Tracheal epithelial cell (primary cell): Measurements from ENCODE around the gene FKBP1A. TPM values are rescaled to one million over a fixed set of nuclear protein-coding genes. Genes with fewer than 3 reads are reported as not detected.

Experiments
- total RNA-seq: library from RNA; depleted of rRNA; stranded (reverse); fragments of >200 nt; gene quantifications from 2 replicates; pipeline ENCODE4 v1.2.1, GENCODE V29; 2014

The FKBP1A gene
- 76.3 and 115 TPM in 2 replicates for total RNA-seq

DNA sequence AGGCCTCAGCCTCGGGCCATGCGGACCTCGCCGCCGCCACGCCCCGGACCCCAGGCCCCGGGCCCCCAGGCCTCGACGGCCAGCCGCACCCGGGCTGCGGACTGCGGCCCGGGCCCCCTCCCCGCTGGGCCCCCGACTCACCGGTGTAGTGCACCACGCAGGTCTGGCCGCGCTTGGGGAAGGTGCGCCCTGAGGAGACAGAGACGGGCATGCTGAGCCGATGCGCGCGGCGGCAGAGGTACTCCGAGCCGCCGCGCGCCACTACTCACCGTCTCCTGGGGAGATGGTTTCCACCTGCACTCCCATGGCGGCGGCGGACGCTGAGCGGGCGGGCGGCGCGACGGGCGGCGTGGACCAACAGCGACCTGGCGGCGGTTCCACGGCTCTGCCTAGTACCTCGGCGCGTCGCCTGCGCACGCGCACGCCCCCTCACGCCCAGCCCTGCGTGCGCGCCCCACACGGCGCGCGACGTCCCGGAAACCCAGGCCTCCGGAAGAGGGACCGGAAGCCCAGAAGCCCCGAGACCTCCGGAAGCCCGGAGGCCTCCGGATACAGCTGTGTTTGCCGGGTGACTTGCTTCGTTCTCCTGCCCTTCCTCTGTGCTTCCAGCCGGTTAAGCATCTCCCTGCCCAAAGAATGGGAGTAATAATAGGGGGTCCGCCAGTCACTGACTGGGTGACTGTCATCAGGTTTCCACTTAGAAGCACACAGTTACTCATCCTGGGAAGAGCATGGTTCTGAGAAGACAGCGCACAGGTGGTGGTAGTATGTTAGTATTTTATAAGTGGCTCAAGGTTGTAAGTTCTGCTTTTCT is at the start of gene FKBP1A:
FKBP1A (minus strand) TSS at position 362 of the 814 bp plus-strand sequence; CDS start at position 306, 56 bp downstream.

DNA sequence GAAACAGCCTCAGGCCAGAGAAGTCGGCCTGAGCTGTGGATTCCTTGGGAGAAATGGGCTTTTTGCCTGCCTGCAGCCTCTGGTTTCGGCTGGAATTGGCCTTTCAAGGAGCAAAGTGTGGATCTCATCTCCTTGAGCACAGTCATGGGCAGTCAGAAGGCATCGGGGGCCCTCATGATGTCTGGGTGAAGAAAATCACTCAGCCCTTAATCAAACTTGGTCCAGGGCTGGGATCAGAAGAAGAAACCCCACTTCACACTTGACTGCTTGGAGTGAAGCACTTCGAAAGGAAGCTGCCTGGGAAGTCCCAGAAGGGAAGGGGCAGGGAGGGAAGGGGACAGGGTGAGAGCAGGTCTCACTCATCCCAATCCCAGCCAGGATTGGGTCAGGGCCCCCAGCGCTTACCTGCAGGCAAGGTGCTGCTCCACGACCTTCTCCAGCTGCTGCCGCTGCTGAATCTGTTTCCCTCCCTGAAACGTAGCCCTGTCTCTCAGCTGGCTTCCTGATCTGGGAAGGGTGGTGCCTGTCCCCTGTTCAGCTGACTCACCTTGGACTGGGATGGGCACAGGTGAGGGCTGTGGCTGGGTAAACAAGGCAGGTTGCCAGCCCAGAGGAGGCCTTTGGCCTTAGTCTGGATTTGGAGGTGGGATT is 64.0 kb downstream of the FKBP1A start, which contains the start of gene SDCBP2:
SDCBP2 (minus strand) TSS at position 460 of the 651 bp plus-strand sequence. CDS start 8,723 bp downstream, outside the sequence.

Other genes starting within 250 kb of the FKBP1A start
- 2.4 TPM in 1 of 2 replicates, not detected in the other for gene TMEM74B, start 208.1 kb downstream of the FKBP1A start, total RNA-seq
- gene C20orf202, start 189.6 kb downstream of the FKBP1A start, total RNA-seq: not detected in 2 replicates
- gene RAD21L1, start 167.0 kb downstream of the FKBP1A start, total RNA-seq: not detected in 2 replicates
- 2.6 and 3.4 TPM in 2 replicates for gene SNPH, start 126.8 kb downstream of the FKBP1A start, total RNA-seq
- 48.7 and 80.4 TPM in 2 replicates for gene SDCBP2, start 63.9 kb downstream of the FKBP1A start, total RNA-seq
- gene NSFL1C, start 73.8 kb upstream of the FKBP1A start, total RNA-seq: 16.8 and 29.2 TPM in 2 replicates
- gene SIRPB2, start 98.4 kb upstream of the FKBP1A start, total RNA-seq: 0.21 and 0.48 TPM in 2 replicates
- not detected in 2 replicates for gene SIRPD, start 164.7 kb upstream of the FKBP1A start, total RNA-seq
- gene SIRPB1, start 227.0 kb upstream of the FKBP1A start, total RNA-seq: 0.48 TPM in 1 of 2 replicates, not detected in the other